GM19099 (cell line): ENCODE results near the gene FGFR2.

Source experiments
- POLR2A ChIP-seq: IDR thresholded peaks from 3 replicates; pipeline ENCODE4 v1.6.1; 2011; ENCODE audit warnings: low read depth; ENCODE audit not compliant: insufficient read length; ENCODE audit errors: extremely low read depth

The FGFR2 gene

GRCh38 chr10:121511943-121512342, 86.3 kb downstream of the FGFR2 start:
- no peak for TF ChIP-seq POLR2A

- TF ChIP-seq POLR2A = no peak
Measured at GRCh38 chr10:121511460-121511859, 86.8 kb downstream of the FGFR2 start.

GRCh38 chr10:121510201-121510771, 88.0 kb downstream of the FGFR2 start:
- TF ChIP-seq POLR2A = no peak

GRCh38 chr10:121509796-121510195, 88.4 kb downstream of the FGFR2 start:
- TF ChIP-seq POLR2A = no peak

GRCh38 chr10:121509112-121509511, 89.1 kb downstream of the FGFR2 start:
- TF ChIP-seq POLR2A = no peak

GRCh38 chr10:121503587-121504051, 94.6 kb downstream of the FGFR2 start:
- no peak for TF ChIP-seq POLR2A

- no peak for TF ChIP-seq POLR2A
Measured at GRCh38 chr10:121501796-121502195, 96.4 kb downstream of the FGFR2 start.

GRCh38 chr10:121500701-121501332, 97.4 kb downstream of the FGFR2 start:
- no peak for TF ChIP-seq POLR2A

GRCh38 chr10:121497513-121498470, 100.5 kb downstream of the FGFR2 start:
- TF ChIP-seq POLR2A = no peak

GRCh38 chr10:121495719-121496118, 102.5 kb downstream of the FGFR2 start:
- no peak for TF ChIP-seq POLR2A

- TF ChIP-seq POLR2A = no peak
Measured at GRCh38 chr10:121494296-121494695, 103.9 kb downstream of the FGFR2 start.

GRCh38 chr10:121493521-121493920, 104.7 kb downstream of the FGFR2 start:
- TF ChIP-seq POLR2A = no peak

- no peak for TF ChIP-seq POLR2A
Measured at GRCh38 chr10:121490871-121491519, 107.2 kb downstream of the FGFR2 start.

- no peak for TF ChIP-seq POLR2A
Measured at GRCh38 chr10:121485436-121486139, 112.7 kb downstream of the FGFR2 start.
